Upper lobe of left lung (tissue), 6 donors: ENCODE measurements around the gene MLLT6. TPM values are rescaled to one million over a fixed set of nuclear protein-coding genes. Genes with fewer than 3 reads are reported as not detected.
A peak's percentile ranks its signal among the peaks of the same experiment; 100 is the strongest.

ENCODE experiments used
- ATAC-seq, 2 donors: fragments of 200-7000 bp; cut with Tn5 transposase; one replicate each; pipeline ENCODE4 v1.9.1; 2022; ENCODE audit warnings: mild to moderate bottlenecking in 2 of 2, moderate library complexity in 2 of 2; ENCODE audit not compliant: low FRiP score in 2 of 2
- DNase-seq, 2 donors: peaks; one replicate each; pipeline ENCODE4 v3.0.0-alpha.2; 2019 to 2020
- H3K27ac ChIP-seq, 4 donors: fragments of 200-600 bp; sonication (generic); one replicate each; pipeline ENCODE4 v1.5.1; 2016 to 2019
- H3K27me3 ChIP-seq, 4 donors: fragments of 200-600 bp; sonication (generic); one replicate each; pipeline ENCODE4 v1.5.1; 2017 to 2019
- H3K36me3 ChIP-seq, 4 donors: fragments of 200-600 bp; sonication (generic); one replicate each; pipeline ENCODE4 v1.5.1; 2016 to 2019
- H3K4me1 ChIP-seq, 4 donors: fragments of 200-600 bp; sonication (generic); one replicate each; pipeline ENCODE4 v1.5.1; 2018 to 2019
- H3K4me3 ChIP-seq, 4 donors: fragments of 200-600 bp; sonication (generic); one replicate each; pipeline ENCODE4 v1.5.1; 2017 to 2019; ENCODE audit warnings: mild to moderate bottlenecking in 2 of 4, moderate library complexity in 1 of 4
- H3K9me3 ChIP-seq, 4 donors: fragments of 200-600 bp; sonication (generic); one replicate each; pipeline ENCODE4 v1.5.1; 2018 to 2019
- CTCF ChIP-seq, 6 experiments: fragments of 450-650 bp in 4 of 6; fragments of 200-600 bp in 2 of 6; sonication (generic) in 2 of 6; IDR thresholded peaks; one replicate each; pipeline ENCODE4 v1.5.1; 2016 to 2019; ENCODE audit warnings: antibody characterized with exemption in 6 of 6
- EP300 ChIP-seq, 4 donors: sonication (generic); formaldehyde crosslinking; IDR thresholded peaks; one replicate each; pipeline ENCODE4 v1.5.1; 2017; ENCODE audit warnings: antibody characterized with exemption in 4 of 4, control low read depth in 2 of 4
- POLR2A ChIP-seq, 4 donors: fragments of 450-650 bp; IDR thresholded peaks; one replicate each; pipeline ENCODE4 v1.5.1; 2016 to 2017; ENCODE audit warnings: antibody characterized with exemption in 4 of 4, mild to moderate bottlenecking in 2 of 4
- POLR2AphosphoS5 ChIP-seq, 2 donors: sonication (generic); formaldehyde crosslinking; IDR thresholded peaks; one replicate each; pipeline ENCODE4 v1.5.1; 2017; ENCODE audit warnings: antibody characterized with exemption in 2 of 2
- WGBS, 2 donors: methylation state at CpG; one replicate each; pipeline ENCODE4 v1.1.5; 2017 to 2018; 5-methylcytosine and 5-hydroxymethylcytosine counted together
- total RNA-seq, 6 donors: library from RNA; depleted of rRNA in 4 of 6; stranded (reverse); fragments of >200 nt in 4 of 6; gene quantifications; one replicate each; pipeline versions ENCODE4 v1.1.0 to v1.2.1, GENCODE V29; 2016 to 2021
- donor health status: DM: no; HTN: no; CAD: no; lungs with moderate emphysema.
- donor health status: DM: no; HTN: yes; CAD: no; lungs with severe emphysema.

The MLLT6 gene
- total RNA-seq, 6 donors from 2014 or later, result 69.2 to 305 (median 122) TPM

GRCh38 chr17:38751144-38751807 is 46.2 kb downstream of the MLLT6 start:
- peak overlapping the region; percentile 89 to 95 (median 92) for H3K27ac ChIP-seq
- H3K4me1 ChIP-seq, result peaks cover 53 to 73% (median 65%) of the 10 kb centered on the region in 4 donors
- TF ChIP-seq POLR2AphosphoS5 (IDR thresholded peaks at IDR 0.05) (no peak), CTCF (IDR thresholded peaks at IDR 0.05) (no peak), EP300 (IDR thresholded peaks at IDR 0.05) (no peak), POLR2A (IDR thresholded peaks at IDR 0.05) (no peak)
- H3K4me3 ChIP-seq, result peak overlapping the region in 3 of 4 donors; percentile 77 to 85 (median 82)
- 5% methylated on average over 10 of the region's 10 CpGs for WGBS, 2 donors
- peaks cover 3 to 18% (median 10%) of the 10 kb centered on the region in 4 donors for H3K36me3 ChIP-seq
- DNase-seq (no peak), ATAC-seq (no peak)
- H3K9me3 ChIP-seq, result no peaks in the 10 kb centered on the region
- H3K27me3 ChIP-seq, result peaks cover 0 to 14% (median 2%) of the 10 kb centered on the region in 4 donors

DNA sequence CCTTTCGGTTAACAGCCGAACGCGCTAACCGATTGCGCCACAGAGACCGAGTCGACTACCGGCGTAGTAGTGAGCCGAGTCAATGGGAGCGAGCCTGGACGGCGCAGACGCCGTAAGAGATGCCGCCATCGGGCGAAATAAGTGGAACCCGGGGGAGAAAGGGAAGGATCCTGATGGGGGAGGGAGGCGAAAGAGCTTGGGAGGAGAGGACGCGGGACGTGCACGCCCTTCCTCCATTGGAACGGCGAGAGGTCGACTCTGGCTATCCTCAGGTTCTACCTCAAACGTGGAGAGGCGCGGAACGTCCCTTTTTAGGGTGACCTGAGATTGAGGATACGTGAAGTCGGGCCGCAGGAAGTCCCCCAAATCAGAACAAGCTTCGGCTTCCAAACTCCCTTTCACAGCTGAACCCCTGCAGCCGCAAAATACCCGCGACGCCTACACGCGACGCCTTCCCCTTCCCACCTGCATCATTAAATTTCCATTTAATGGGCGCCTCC is 46.8 kb downstream of the MLLT6 start:
- peak; percentile 90 to 91 for DNase-seq
- TF ChIP-seq POLR2A (IDR thresholded peaks at IDR 0.05), result peak in 1 of 4 donors; percentile 17
- no peak for TF ChIP-seq EP300 (IDR thresholded peaks at IDR 0.05)
- TF ChIP-seq POLR2AphosphoS5 (IDR thresholded peaks at IDR 0.05), result peak in 1 of 2 donors; percentile 42
- peak in 1 of 6 experiments; percentile 3 for TF ChIP-seq CTCF (IDR thresholded peaks at IDR 0.05)
- peaks cover 47 to 67% (median 59%) of the 10 kb centered on the region in 4 donors for H3K4me1 ChIP-seq

DNA sequence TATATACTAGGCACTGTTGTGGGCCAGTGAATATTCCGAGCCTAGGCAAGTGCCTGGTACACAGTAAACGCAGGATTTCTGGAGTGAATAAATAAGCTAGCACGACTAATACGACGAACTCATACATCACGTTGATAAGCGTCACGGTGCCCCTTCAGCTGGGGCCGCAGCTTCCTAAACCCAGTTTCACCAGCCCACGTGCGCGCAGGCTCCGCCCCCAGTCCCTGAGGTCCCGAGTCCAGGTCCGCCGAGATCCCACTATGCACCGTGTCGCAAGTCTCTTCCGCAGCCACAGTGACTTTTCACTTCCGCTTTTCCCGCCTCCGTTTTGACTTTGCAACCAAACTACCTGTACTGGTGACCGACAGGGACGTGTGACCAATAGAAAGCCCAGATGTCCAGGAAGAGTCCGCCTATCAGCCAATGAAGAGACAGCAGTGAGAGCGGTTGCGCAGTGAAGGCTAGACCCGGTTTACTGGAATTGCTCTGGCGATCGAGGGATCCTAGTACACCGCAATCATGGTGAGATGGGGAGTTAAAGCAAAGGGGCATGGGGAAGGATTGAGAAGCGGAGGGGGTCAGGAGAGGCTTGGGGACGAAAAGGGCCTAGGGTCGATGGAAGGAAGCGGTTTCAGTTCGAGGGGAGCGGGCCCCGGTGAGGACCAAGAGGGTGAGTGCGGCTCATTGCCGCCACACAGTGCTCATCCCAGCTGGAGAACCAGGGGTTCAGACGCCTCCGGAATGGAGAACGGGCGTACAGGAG is 47.4 kb downstream of the MLLT6 start, which contains the start of gene PSMB3:
TSS of gene PSMB3 (plus strand) at position 434 of the 763 bp plus-strand sequence. CDS start at position 520, 86 bp downstream.
- TF ChIP-seq CTCF (IDR thresholded peaks at IDR 0.05) (peak in 2 of 6 experiments; percentile 7 to 14), EP300 (IDR thresholded peaks at IDR 0.05) (no peak), POLR2A (IDR thresholded peaks at IDR 0.05) (peak in 3 of 4 donors; percentile 7 to 75 (median 20)), POLR2AphosphoS5 (IDR thresholded peaks at IDR 0.05) (peak; percentile 83 to 89)
- WGBS, 2 donors, result 0 to 1% methylated on average over 39 to 42 of the region's 44 CpGs
- peaks cover 0 to 9% (median 2%) of the 10 kb centered on the region in 4 donors for H3K27me3 ChIP-seq
- peak; percentile 98 to 100 for DNase-seq
- H3K4me3 ChIP-seq, result peak within 1 kb of the TSS; percentile 77 to 92 (median 84)
- H3K36me3 ChIP-seq, result peaks cover 6 to 30% (median 20%) of the 10 kb centered on the region in 4 donors
- peak within 1 kb of the TSS; percentile 89 to 95 (median 91) for H3K27ac ChIP-seq
- H3K4me1 ChIP-seq, result peaks cover 42 to 61% (median 53%) of the 10 kb centered on the region in 4 donors
- H3K9me3 ChIP-seq, result no peaks in the 10 kb centered on the region
- ATAC-seq, result peak; percentile 90 to 95

More for the DNA sequence above, 46.8 kb downstream of the MLLT6 start:
- Histone ChIP-seq H3K27ac (peak overlapping the region; percentile 89 to 95 (median 91)), H3K4me3 (peak overlapping the region; percentile 67 to 85 (median 80)), H3K9me3 (no peaks in the 10 kb centered on the region), H3K36me3 (peaks cover 6 to 24% (median 15%) of the 10 kb centered on the region in 4 donors), H3K27me3 (peaks cover 0 to 14% (median 2%) of the 10 kb centered on the region in 4 donors)
- ATAC-seq, result peak; percentile 69 to 81
- WGBS, 2 donors, result 1% methylated on average over 32 to 40 of the region's 44 CpGs

- Histone ChIP-seq H3K4me1 (peaks cover 42 to 55% (median 50%) of the 10 kb centered on the region in 4 donors), H3K9me3 (no peaks in the 10 kb centered on the region), H3K4me3 (peak overlapping the region; percentile 77 to 92 (median 84)), H3K27me3 (peaks cover 0 to 5% (median 2%) of the 10 kb centered on the region in 4 donors), H3K36me3 (peaks cover 10 to 36% (median 26%) of the 10 kb centered on the region in 4 donors), H3K27ac (peak overlapping the region; percentile 89 to 95 (median 91))
- WGBS, 2 donors, result 12 to 15% methylated on average over 9 to 16 of the region's 22 CpGs
- DNase-seq, result peak; percentile 32 to 71
- TF ChIP-seq POLR2AphosphoS5 (IDR thresholded peaks at IDR 0.05), result no peak
- no peak for TF ChIP-seq EP300 (IDR thresholded peaks at IDR 0.05)
- TF ChIP-seq CTCF (IDR thresholded peaks at IDR 0.05), result no peak
- no peak for TF ChIP-seq POLR2A (IDR thresholded peaks at IDR 0.05)
- ATAC-seq, result no peak
Measured at GRCh38 chr17:38753071-38753506, 48.0 kb downstream of the MLLT6 start.
